NB4 (cell line): ENCODE measurements around the gene FIS1.
"Not testable (repeated sequence)": the region's sequence is repeated elsewhere in the genome, so short reads cannot be mapped to it uniquely, and the experiment has no call there.

ENCODE experiments used
- DNase-seq: peaks from one replicate; pipeline ENCODE4 v3.0.0; 2010; ENCODE audit warnings: low read depth
- H3K4me3 ChIP-seq: one replicate; pipeline ENCODE4 v1.5.1; 2011; ENCODE audit warnings: mild to moderate bottlenecking, low read depth, low read length, moderate library complexity
- CTCF ChIP-seq: IDR thresholded peaks from one replicate; pipeline ENCODE4 v1.5.1; 2012; ENCODE audit warnings: low read depth, low read length
- MYC ChIP-seq: IDR thresholded peaks from 2 replicates; pipeline ENCODE4 v1.6.1; 2011; ENCODE audit warnings: low read depth, low read length
- POLR2A ChIP-seq: IDR thresholded peaks from 2 replicates; pipeline ENCODE4 v1.6.1; 2011; ENCODE audit warnings: mild to moderate bottlenecking; ENCODE audit not compliant: insufficient read length; ENCODE audit errors: extremely low read depth
- TF ChIP-seq, protein P1 (sequence below): IDR thresholded peaks from 2 replicates; pipeline ENCODE4 v1.6.1; 2011; ENCODE audit warnings: low read depth, low read length

Gene FIS1

DNA sequence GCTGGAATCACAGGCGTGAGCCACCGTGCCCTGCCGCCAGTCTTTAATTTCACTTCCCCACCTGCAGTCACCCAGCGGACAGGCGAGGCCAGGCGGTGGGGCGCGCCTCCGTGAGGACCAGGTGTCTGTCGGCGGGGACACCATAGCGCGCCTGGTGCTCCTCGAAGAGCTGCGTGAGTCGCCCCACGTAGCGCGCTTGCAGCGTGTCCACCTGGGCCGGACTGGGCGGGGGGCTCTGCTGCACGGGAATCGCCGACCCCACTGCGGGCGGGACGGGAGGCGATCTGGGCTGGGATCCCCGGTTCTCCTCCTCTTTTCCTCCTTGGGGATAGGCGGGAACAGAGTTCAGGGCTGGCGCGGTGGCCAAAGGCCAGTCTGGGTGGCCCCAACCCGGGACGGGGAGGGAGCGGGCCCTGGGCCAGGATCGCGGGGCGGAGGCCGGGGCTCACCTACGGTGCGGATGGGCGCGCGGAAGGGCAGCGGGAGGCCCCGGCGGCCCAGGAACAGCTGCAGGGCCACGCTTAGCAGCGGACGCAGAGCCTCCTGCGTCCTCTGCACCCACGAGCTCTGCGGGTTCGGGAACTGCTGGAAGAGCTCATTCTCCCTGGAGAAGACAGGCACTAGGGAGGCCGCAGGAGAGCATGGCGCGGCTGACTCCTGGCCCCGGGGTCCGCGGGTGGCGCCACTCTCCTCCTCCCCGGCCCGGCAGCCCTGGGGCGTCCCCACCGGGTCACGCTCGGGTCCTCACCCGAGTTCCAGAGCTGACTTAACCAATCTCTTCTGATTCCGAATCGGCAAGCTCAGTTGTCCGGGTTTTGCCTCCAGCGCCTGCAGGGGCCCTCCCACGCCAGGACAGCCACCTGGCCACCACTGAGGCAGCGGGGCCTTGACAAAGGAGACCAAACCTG is 42.9 kb downstream of the FIS1 start:
- no peak overlapping the region for H3K4me3 ChIP-seq
- TF ChIP-seq MYC (no peak), CTCF (no peak), POLR2A (no peak)
- TF ChIP-seq, protein P1, sequence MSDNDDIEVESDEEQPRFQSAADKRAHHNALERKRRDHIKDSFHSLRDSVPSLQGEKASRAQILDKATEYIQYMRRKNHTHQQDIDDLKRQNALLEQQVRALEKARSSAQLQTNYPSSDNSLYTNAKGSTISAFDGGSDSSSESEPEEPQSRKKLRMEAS: no peak
- no peak for DNase-seq

DNA sequence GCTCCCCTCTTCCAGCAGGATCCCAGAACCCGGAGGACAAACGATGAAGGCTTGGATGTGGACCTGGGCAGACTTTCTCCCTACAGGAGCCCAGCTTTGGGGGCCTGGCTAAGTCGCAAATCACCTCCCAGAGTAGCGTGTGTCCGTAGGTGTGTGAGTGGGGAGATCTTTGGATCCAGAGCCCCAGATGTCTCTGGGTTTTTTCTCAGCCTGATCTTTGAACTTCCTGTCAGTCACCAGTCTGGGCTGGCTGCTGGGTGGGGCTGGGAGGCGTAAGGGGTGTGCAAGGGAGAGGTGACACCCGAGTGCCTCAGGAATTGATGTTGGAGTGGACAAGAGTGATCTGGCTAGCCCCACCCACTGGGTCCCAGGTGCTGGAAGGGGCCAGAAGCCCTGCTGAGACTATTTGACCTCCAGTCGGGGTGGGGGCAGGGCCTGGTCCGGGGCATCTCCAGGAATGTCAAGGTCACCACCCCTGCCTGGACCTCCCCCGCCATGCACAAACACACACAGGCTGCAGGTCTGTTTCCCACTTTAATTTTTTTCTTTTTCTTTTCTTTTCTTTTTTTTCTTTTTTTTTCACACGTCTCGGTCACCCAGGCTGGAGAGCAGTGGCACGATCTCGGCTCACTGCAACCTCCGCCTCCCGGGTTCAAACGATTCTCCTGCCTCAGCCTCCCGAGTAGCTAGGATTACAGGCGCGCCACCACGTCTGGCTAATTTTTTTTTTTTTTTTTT is 43.9 kb downstream of the FIS1 start, which contains the start of gene MOGAT3:
Gene MOGAT3, minus strand, starts transcription at position 175 of the 738 bp plus-strand sequence. CDS start 182 bp downstream, outside the sequence.
- TF ChIP-seq POLR2A (no peak), CTCF (no peak)
- H3K4me3 ChIP-seq: no peak within 1 kb of the TSS
- no peak for DNase-seq

DNA sequence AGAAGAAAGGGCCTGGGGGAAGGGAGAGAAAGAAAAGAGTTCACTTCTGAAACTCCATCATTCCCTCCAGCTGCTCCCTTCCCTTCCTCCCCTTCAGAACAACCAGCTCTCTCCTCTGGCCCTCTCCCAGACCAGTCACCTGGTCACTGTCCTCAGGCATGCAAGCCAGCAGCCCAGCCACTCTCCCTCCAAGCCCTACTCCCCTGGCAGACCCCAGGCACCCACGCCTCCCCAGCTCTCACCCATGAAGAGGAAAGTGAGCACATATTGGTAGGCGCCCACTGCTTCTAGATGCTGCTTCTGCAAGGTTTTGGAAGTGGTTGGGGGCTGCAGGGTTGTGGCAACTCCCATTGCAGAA is 44.4 kb downstream of the FIS1 start:
- TF ChIP-seq POLR2A (no peak), MYC (no peak), CTCF (no peak)
- TF ChIP-seq, protein P1: no peak
- DNase-seq: no peak
- H3K4me3 ChIP-seq: no peak overlapping the region

DNA sequence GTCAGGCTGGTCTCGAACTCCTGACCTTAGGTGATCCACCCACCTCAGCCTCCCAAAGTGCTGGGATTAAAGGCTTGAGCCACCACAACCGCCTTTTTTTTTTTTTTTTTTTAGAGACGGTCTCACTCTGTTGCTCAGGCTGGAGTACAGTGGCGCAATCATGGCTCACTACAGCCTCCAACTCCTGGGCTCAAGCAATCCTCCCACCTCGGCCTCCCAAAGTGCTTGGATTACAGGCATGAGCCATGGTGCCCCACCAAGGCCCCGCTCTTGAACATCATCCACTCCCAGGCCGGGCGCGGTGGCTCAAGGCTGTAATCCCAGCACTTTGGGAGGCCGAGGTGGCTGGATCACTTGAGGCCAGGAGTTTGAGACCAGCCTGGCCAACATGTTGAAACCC is 45.4 kb downstream of the FIS1 start:
- not testable (repeated sequence) for H3K4me3 ChIP-seq, DNase-seq

GRCh38 chr7:101198476-101198875 is 46.4 kb downstream of the FIS1 start:
- no peak for DNase-seq
- TF ChIP-seq, protein P1: no peak
- TF ChIP-seq POLR2A (no peak), CTCF (no peak), MYC (no peak)
- H3K4me3 ChIP-seq: no peak overlapping the region

DNA sequence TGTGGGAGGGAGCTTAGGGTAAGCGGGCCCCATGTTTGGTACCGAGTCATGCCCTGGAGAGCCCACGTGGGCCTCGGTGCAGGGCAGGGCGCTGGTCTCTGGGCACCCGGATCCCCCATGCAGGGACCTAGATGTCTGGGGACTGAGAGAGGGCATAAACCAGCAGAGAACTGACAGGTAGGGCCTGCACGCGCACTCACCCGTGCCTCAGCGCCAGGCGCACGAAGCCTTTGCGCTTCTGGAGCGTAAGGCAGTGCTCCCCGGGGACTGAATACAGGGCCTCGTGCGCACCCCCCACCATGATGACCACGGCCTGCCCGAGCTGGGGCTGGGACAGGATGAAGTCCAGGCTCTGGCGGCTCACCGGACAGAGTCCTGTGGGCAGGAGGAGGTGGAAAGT is 46.9 kb downstream of the FIS1 start:
- no peak overlapping the region for H3K4me3 ChIP-seq
- TF ChIP-seq, protein P1: no peak
- TF ChIP-seq CTCF: no peak
- no peak for DNase-seq
